Panc1 (cell line): ENCODE results near the gene NCK2. TPM values are rescaled to one million over a fixed set of nuclear protein-coding genes. Genes with fewer than 3 reads are reported as not detected.

Experiments used
- ATAC-seq: fragments of 200-7000 bp; cut with Tn5 transposase; 2 replicates; pipeline ENCODE4 v1.9.1; 2020; ENCODE audit warnings: mild to moderate bottlenecking, moderate library complexity
- BruUV-seq: library from RNA; stranded (reverse); fragments of 400-500 nt; replicated peaks from 2 replicates; lab custom pipeline; 2021; lab: Mats Ljungman, UMichigan
- CTCF ChIA-PET: fragments of 300-600 bp; sonication (Branson Sonifier 250); formaldehyde crosslinking; loops from one replicate; lab custom pipeline; 2022; ENCODE audit warnings: antibody characterized with exemption; lab: Charles Lee
- POLR2A ChIA-PET: fragments of 300-600 bp; sonication (Branson Sonifier 250); formaldehyde crosslinking; loops from one replicate; lab custom pipeline; 2022; ENCODE audit warnings: antibody characterized with exemption; lab: Charles Lee
- DNase-seq: peaks from one replicate; pipeline ENCODE4 v3.0.0-alpha.2; 2010; ENCODE audit warnings: low read depth, low spot score
- H3K27ac ChIP-seq: 2 replicates; pipeline ENCODE4 v1.5.1; 2011; ENCODE audit warnings: mild to moderate bottlenecking, low read length, inconsistent platforms
- H3K27me3 ChIP-seq: fragments of 200-500 bp; sonication (Bioruptor generic); 2 replicates; pipeline ENCODE4 v1.6.0; 2014; ENCODE audit warnings: low read length, inconsistent platforms; ENCODE audit not compliant: control insufficient read depth, insufficient read depth
- H3K36me3 ChIP-seq: fragments of 200-500 bp; sonication (Bioruptor generic); 2 replicates; pipeline ENCODE4 v1.5.1; 2014; ENCODE audit warnings: inconsistent platforms, mild to moderate bottlenecking, low read length, moderate library complexity; ENCODE audit not compliant: control insufficient read depth, insufficient read depth
- H3K4me1 ChIP-seq: 2 replicates; pipeline ENCODE4 v1.5.1; 2011; ENCODE audit warnings: inconsistent platforms, mild to moderate bottlenecking, low read length, moderate library complexity; ENCODE audit not compliant: control insufficient read depth, insufficient read depth
- H3K4me3 ChIP-seq, 2 experiments: 2 replicates each; pipeline ENCODE4 v1.5.1; 2011 to 2012; ENCODE audit warnings: low read depth in 2 of 2, low read length in 2 of 2, mild to moderate bottlenecking in 2 of 2, inconsistent platforms in 1 of 2, moderate library complexity in 1 of 2
- H3K9me3 ChIP-seq: fragments of 200-500 bp; sonication (Bioruptor generic); 2 replicates; pipeline ENCODE4 v1.5.1; 2014; ENCODE audit warnings: low read depth, mild to moderate bottlenecking, inconsistent platforms, low read length, moderate library complexity; ENCODE audit not compliant: control insufficient read depth, insufficient read depth
- CTCF ChIP-seq: fragments of 450-650 bp; IDR thresholded peaks from 2 replicates; pipeline ENCODE4 v1.5.1; 2017; ENCODE audit warnings: mild to moderate bottlenecking
- POLR2AphosphoS5 ChIP-seq: IDR thresholded peaks from 2 replicates; pipeline ENCODE4 v1.6.1; 2012; ENCODE audit warnings: mild to moderate bottlenecking, low read depth, low read length, moderate library complexity
- REST ChIP-seq, 2 experiments: IDR thresholded peaks; 2 replicates each; pipeline ENCODE4 v1.6.1; 2011 to 2012; ENCODE audit warnings: low read depth in 2 of 2, control low read depth in 1 of 2, low read length in 1 of 2, mild to moderate bottlenecking in 1 of 2, moderate library complexity in 1 of 2; ENCODE audit not compliant: insufficient read depth in 1 of 2
- SIN3A ChIP-seq: IDR thresholded peaks from 2 replicates; pipeline ENCODE4 v1.6.1; 2012; ENCODE audit warnings: low read depth, mild to moderate bottlenecking, low read length, moderate library complexity, borderline replicate concordance; ENCODE audit not compliant: insufficient read depth
- TCF7L2 ChIP-seq: IDR thresholded peaks from 2 replicates; pipeline ENCODE4 v1.6.1; 2011; ENCODE audit warnings: mild to moderate bottlenecking, low read depth, low read length, inconsistent platforms
- in situ Hi-C: cut with HindIII; loops from 2 replicates; pipeline ENCODE4 v1.10.0; 2016; ENCODE audit warnings: low sequenced_read_pairs, low pct_unique_long_range_greater_than_20kb
- intact Hi-C: fragments of 100-400 bp; cut with micrococcal nuclease; formaldehyde crosslinking; loops from one replicate; pipeline ENCODE4 v1.10.0; 2022; ENCODE audit not compliant: unreplicated experiment
- total RNA-seq: library from RNA; stranded (reverse); gene quantifications from one replicate; pipeline ENCODE4 v1.2.1, GENCODE V29; 2021; ENCODE audit not compliant: unreplicated experiment

Gene NCK2
- total RNA-seq, 1 experiment from 2014 or later, result 60.7 TPM

- in situ Hi-C loops, result no loop called here
- DNase-seq, result no peak
- H3K27ac ChIP-seq, result no peak overlapping the region
- no TSS peak for BruUV-seq
- peaks cover 3% of the 10 kb centered on the region; the same call in 1 of the 2 replicates for H3K4me1 ChIP-seq
- no peaks in the 10 kb centered on the region for H3K27me3 ChIP-seq
- intact Hi-C loops, result no loop called here
- no peaks in the 10 kb centered on the region for H3K9me3 ChIP-seq
- ChIA-PET CTCF (no interaction called here), POLR2A (no interaction called here)
- no peaks in the 10 kb centered on the region for H3K36me3 ChIP-seq
- H3K4me3 ChIP-seq, result no peak overlapping the region
- no peak for TF ChIP-seq POLR2AphosphoS5
- TF ChIP-seq SIN3A, result no peak
- TF ChIP-seq REST (IDR thresholded peaks at IDR 0.05; ENCODE audit: insufficient read depth in 1 of 2, low read depth in 2 of 2, low read length in 1 of 2), result no peak
- TF ChIP-seq TCF7L2, result no peak
- no peak for TF ChIP-seq CTCF
- no peak for ATAC-seq
Measured at GRCh38 chr2:105739426-105739825, 5.3 kb upstream of the NCK2 start.

- in situ Hi-C loops, result no loop called here
- Histone ChIP-seq H3K4me3 (no peak overlapping the region), H3K36me3 (no peaks in the 10 kb centered on the region), H3K9me3 (no peaks in the 10 kb centered on the region), H3K4me1 (peaks cover 3% of the 10 kb centered on the region; the same call in 1 of the 2 replicates), H3K27me3 (no peaks in the 10 kb centered on the region), H3K27ac (no peak overlapping the region)
- no peak for ATAC-seq
- ChIA-PET POLR2A (no interaction called here), CTCF (no interaction called here)
- no peak for DNase-seq
- TF ChIP-seq SIN3A, result no peak
- TF ChIP-seq REST (IDR thresholded peaks at IDR 0.05; ENCODE audit: insufficient read depth in 1 of 2, low read depth in 2 of 2, low read length in 1 of 2), result no peak
- no peak for TF ChIP-seq POLR2AphosphoS5
- no peak for TF ChIP-seq CTCF
- TF ChIP-seq TCF7L2, result no peak
- no TSS peak for BruUV-seq
- intact Hi-C loops, result loop anchor here (10.0 kb wide), 1 partner anchor 165 kb away; no protein-coding TSS in a partner anchor
Measured at GRCh38 chr2:105739944-105740530, 4.7 kb upstream of the NCK2 start.
